Activated CD8-positive, alpha-beta T cell treated with anti-CD3 and anti-CD28 coated beads for 36 hours (primary cell): Measurements from ENCODE around the gene CSNK1A1. TPM values are rescaled to one million over a fixed set of nuclear protein-coding genes. Genes with fewer than 3 reads are reported as not detected.

ENCODE experiments used
- ATAC-seq: fragments of 200-7000 bp; cut with Tn5 transposase; one replicate; pipeline ENCODE4 v1.10.0; 2021; ENCODE audit warnings: mild to moderate bottlenecking, moderate library complexity
- CTCF ChIA-PET: fragments of 350-600 bp; sonication (Branson Sonifier 250); formaldehyde crosslinking; loops from one replicate; lab custom pipeline; 2021; ENCODE audit warnings: antibody characterized with exemption; lab: Charles Lee
- POLR2A ChIA-PET: fragments of 350-600 bp; sonication (Branson Sonifier 250); formaldehyde crosslinking; loops from one replicate; lab custom pipeline; 2021; ENCODE audit warnings: antibody characterized with exemption; lab: Charles Lee
- DNase-seq: peaks from one replicate; pipeline ENCODE4 v3.0.0-alpha.2; 2020
- H3K27ac Mint-ChIP-seq: one replicate; pipeline ENCODE4 v1.8.0; 2021; ENCODE audit warnings: mild to moderate bottlenecking, mixed read lengths
- H3K27me3 Mint-ChIP-seq: one replicate; pipeline ENCODE4 v1.8.0; 2021; ENCODE audit warnings: mixed read lengths
- H3K36me3 Mint-ChIP-seq: one replicate; pipeline ENCODE4 v1.8.0; 2021; ENCODE audit warnings: low read depth, mixed read lengths
- H3K4me1 Mint-ChIP-seq: one replicate; pipeline ENCODE4 v1.8.0; 2021; ENCODE audit warnings: low read depth, mixed read lengths
- H3K4me3 Mint-ChIP-seq: one replicate; pipeline ENCODE4 v1.8.0; 2021; ENCODE audit warnings: mild to moderate bottlenecking, moderate library complexity, mixed read lengths
- H3K9me3 Mint-ChIP-seq: one replicate; pipeline ENCODE4 v1.8.0; 2021; ENCODE audit warnings: mixed read lengths
- intact Hi-C: fragments of 100-400 bp; cut with micrococcal nuclease; formaldehyde crosslinking; loops from one replicate; pipeline ENCODE4 v1.10.0; 2022
- total RNA-seq, 2 experiments: library from RNA; stranded (reverse); gene quantifications; one replicate each; pipeline ENCODE4 v1.2.3, GENCODE V29; 2021
- TF ChIP-seq, protein P1 (sequence below): fragments of 200-600 bp; IDR thresholded peaks from one replicate; pipeline ENCODE4 v1.8.0; 2022; ENCODE audit warnings: antibody characterized with exemption, mild to moderate bottlenecking

The CSNK1A1 gene
- total RNA-seq, 2 experiments from 2014 or later: 154 to 168 TPM

- Mint-ChIP-seq H3K4me3 (peak overlapping the region; percentile 96), H3K27ac (peak overlapping the region; percentile 99), H3K4me1 (peaks cover 32% of the 10 kb centered on the region), H3K36me3 (peaks cover 58% of the 10 kb centered on the region), H3K27me3 (no peaks in the 10 kb centered on the region), H3K9me3 (no peaks in the 10 kb centered on the region)
- ChIA-PET POLR2A (interaction anchor here (0.6 to 2.8 kb wide), 19 partner anchors 12 to 650 kb away, joined by 3 to 19 read pairs (median 4); partner anchors contain the start of gene GRPEL2), CTCF (interaction anchor here (0.6 to 2.9 kb wide), 12 partner anchors 9 to 410 kb away, joined by 3 to 7 read pairs (median 4); no protein-coding TSS in a partner anchor)
- DNase-seq: peak; percentile 63
- peak; percentile 5 for ATAC-seq
- TF ChIP-seq, protein P1, sequence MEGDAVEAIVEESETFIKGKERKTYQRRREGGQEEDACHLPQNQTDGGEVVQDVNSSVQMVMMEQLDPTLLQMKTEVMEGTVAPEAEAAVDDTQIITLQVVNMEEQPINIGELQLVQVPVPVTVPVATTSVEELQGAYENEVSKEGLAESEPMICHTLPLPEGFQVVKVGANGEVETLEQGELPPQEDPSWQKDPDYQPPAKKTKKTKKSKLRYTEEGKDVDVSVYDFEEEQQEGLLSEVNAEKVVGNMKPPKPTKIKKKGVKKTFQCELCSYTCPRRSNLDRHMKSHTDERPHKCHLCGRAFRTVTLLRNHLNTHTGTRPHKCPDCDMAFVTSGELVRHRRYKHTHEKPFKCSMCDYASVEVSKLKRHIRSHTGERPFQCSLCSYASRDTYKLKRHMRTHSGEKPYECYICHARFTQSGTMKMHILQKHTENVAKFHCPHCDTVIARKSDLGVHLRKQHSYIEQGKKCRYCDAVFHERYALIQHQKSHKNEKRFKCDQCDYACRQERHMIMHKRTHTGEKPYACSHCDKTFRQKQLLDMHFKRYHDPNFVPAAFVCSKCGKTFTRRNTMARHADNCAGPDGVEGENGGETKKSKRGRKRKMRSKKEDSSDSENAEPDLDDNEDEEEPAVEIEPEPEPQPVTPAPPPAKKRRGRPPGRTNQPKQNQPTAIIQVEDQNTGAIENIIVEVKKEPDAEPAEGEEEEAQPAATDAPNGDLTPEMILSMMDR: no peak
- intact Hi-C loops: no loop called here
These were observed 1.6 kb downstream of the CSNK1A1 start for GRCh38 chr5:149549461-149550267.

DNA sequence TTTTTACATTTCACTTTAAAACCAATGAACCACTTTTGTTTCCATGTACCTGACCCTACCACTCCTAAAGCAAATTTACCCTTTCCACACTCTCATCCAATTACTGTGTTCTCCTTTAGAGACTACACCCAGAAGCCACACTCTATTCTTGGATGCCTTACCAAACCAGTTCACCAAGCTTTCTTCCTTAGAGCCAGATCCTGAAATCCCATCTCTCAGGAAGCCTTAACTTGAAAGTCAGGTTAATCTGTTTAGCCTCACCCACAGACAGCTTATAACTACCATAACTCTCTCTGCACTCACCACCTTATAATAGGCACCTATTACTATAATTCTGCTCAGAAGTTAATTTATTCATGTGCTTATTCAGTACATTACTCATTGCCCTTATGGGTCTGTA is 4.3 kb downstream of the CSNK1A1 start:
- no peaks in the 10 kb centered on the region for H3K9me3 Mint-ChIP-seq
- ATAC-seq: no peak

DNA sequence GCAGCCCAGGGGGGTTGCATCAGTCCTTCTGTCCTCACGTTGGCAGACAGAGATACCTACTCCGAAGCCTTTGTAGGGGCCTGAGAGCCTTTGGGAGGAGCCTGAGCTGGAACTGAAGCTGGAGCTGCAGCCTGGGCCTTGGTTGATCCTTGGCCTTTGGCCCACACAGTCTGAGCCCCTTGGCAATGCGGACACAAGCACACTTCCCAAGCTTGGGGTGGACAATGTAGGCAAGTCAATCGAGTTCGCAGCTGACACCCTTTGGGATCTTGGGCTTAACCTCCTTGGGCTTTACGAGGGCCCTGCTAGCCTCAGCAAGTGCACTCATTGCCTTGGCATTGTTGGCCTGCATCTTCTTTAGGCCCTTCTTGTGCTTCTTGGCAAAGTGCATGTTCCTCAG is 5.9 kb downstream of the CSNK1A1 start:
- no peak overlapping the region for H3K4me3 Mint-ChIP-seq
- ChIA-PET POLR2A (interaction anchor here (1.2 to 2.4 kb wide), 3 partner anchors 9 to 27 kb away, joined by 3 to 8 read pairs (median 7); no protein-coding TSS in a partner anchor), CTCF (interaction anchor here (1.3 to 2.4 kb wide), 3 partner anchors 17 to 27 kb away, joined by 3 to 9 read pairs (median 6); no protein-coding TSS in a partner anchor)
- no peaks in the 10 kb centered on the region for H3K9me3 Mint-ChIP-seq
- peaks cover 56% of the 10 kb centered on the region for H3K4me1 Mint-ChIP-seq
- intact Hi-C loops: no loop called here
- ATAC-seq (no peak), DNase-seq (no peak)
- peaks cover 78% of the 10 kb centered on the region for H3K36me3 Mint-ChIP-seq
- no peak overlapping the region for H3K27ac Mint-ChIP-seq
- TF ChIP-seq, protein P1: no peak
- no peaks in the 10 kb centered on the region for H3K27me3 Mint-ChIP-seq

More for the DNA sequence above, 4.3 kb downstream of the CSNK1A1 start:
- no peak for DNase-seq
- TF ChIP-seq, protein P1: no peak
- POLR2A ChIA-PET: interaction anchor here (0.6 to 1.1 kb wide), 3 partner anchors 23 to 340 kb away, joined by 3 to 4 read pairs (median 4); partner anchors contain the start of gene ARHGEF37
- Mint-ChIP-seq H3K4me1 (peaks cover 49% of the 10 kb centered on the region), H3K27ac (peak overlapping the region; percentile 81), H3K27me3 (no peaks in the 10 kb centered on the region), H3K36me3 (peaks cover 76% of the 10 kb centered on the region), H3K4me3 (peak overlapping the region; percentile 96)
- CTCF ChIA-PET: interaction anchor here (1.2 to 1.3 kb wide), 2 partner anchors 19 to 112 kb away, joined by 3 read pairs; no protein-coding TSS in a partner anchor
- intact Hi-C loops: no loop called here

- POLR2A ChIA-PET: interaction anchor here (0.7 to 2.4 kb wide), 7 partner anchors 7 to 199 kb away, joined by 3 to 8 read pairs (median 5); partner anchors contain the start of genes CSNK1A1 and GRPEL2
These were observed 7.2 kb downstream of the CSNK1A1 start for GRCh38 chr5:149544028-149544420.

More at GRCh38 chr5:149544028-149544420, 7.2 kb downstream of the CSNK1A1 start:
- no peak for DNase-seq
- H3K4me1 Mint-ChIP-seq: peaks cover 63% of the 10 kb centered on the region
- H3K27me3 Mint-ChIP-seq: no peaks in the 10 kb centered on the region
- TF ChIP-seq, protein P1: no peak
- H3K4me3 Mint-ChIP-seq: no peak overlapping the region
- no peaks in the 10 kb centered on the region for H3K9me3 Mint-ChIP-seq
- peak overlapping the region; percentile 51 for H3K27ac Mint-ChIP-seq
- no peak for ATAC-seq
- intact Hi-C loops: no loop called here
- CTCF ChIA-PET: interaction anchor here (1.1 to 2.4 kb wide), 6 partner anchors 10 to 101 kb away, joined by 3 to 9 read pairs (median 4); no protein-coding TSS in a partner anchor
- H3K36me3 Mint-ChIP-seq: peaks cover 70% of the 10 kb centered on the region
